ENCODE data around the gene GIT1. TPM values are rescaled to one million over a fixed set of nuclear protein-coding genes. Genes with fewer than 3 reads are reported as not detected.

GIT1 gene
- total RNA-seq, result 10 to 100 TPM; 45.4 to 48.3 TPM
- 48.1 to 60.1 reads per million in 2 donors for total RNA-seq

GRCh38 chr17:29589524-29590410 lies at the start of gene GIT1:
TSS of gene GIT1 (minus strand) at chr17:29589648. CDS start at chr17:29589378, 270 bp downstream.
- peak within 1 kb of the TSS; percentile 83 for H3K27ac Mint-ChIP-seq

GRCh38 chr17:29633886-29634285 lies 44.4 kb upstream of the GIT1 start:
- H3K36me3 Mint-ChIP-seq (ENCODE audit: low read depth), result peaks cover 7% of the 10 kb centered on the region
- ATAC-seq, result no peak

More at GRCh38 chr17:29589524-29590410, at the start of gene GIT1:
- peak within 1 kb of the TSS; percentile 93 for H3K4me3 Mint-ChIP-seq
- no peaks in the 10 kb centered on the region for H3K27me3 Mint-ChIP-seq
- no peaks in the 10 kb centered on the region for H3K9me3 ChIP-seq (ENCODE audit: control insufficient read depth, low read length, poor library complexity, severe bottlenecking)
- H3K36me3 Mint-ChIP-seq (ENCODE audit: low read depth), result no peaks in the 10 kb centered on the region
- peak; percentile 87 for ATAC-seq
- peaks cover 52% of the 10 kb centered on the region for H3K4me1 Mint-ChIP-seq
- peak; percentile 81 to 90 (median 83) for DNase-seq

GRCh38 chr17:29630630-29631193 lies 41.3 kb upstream of the GIT1 start:
- Mint-ChIP-seq H3K4me3 (no peak overlapping the region), H3K4me1 (peaks cover 22% of the 10 kb centered on the region), H3K27ac (peak overlapping the region; percentile 68), H3K36me3 (ENCODE audit: low read depth) (peaks cover 7% of the 10 kb centered on the region), H3K27me3 (no peaks in the 10 kb centered on the region)
- no peak for DNase-seq
- ATAC-seq, result no peak
- no peaks in the 10 kb centered on the region for H3K9me3 ChIP-seq (ENCODE audit: control insufficient read depth, low read length, poor library complexity, severe bottlenecking)

More at GRCh38 chr17:29633886-29634285, 44.4 kb upstream of the GIT1 start:
- DNase-seq, result no peak
- no peaks in the 10 kb centered on the region for H3K9me3 ChIP-seq (ENCODE audit: control insufficient read depth, low read length, poor library complexity, severe bottlenecking)
- Mint-ChIP-seq H3K4me1 (peaks cover 7% of the 10 kb centered on the region), H3K27ac (peak overlapping the region; percentile 3), H3K27me3 (no peaks in the 10 kb centered on the region), H3K4me3 (no peak overlapping the region)

- no peaks in the 10 kb centered on the region for H3K27me3 Mint-ChIP-seq
- no peak overlapping the region for H3K4me3 Mint-ChIP-seq
- H3K36me3 Mint-ChIP-seq (ENCODE audit: low read depth), result peaks cover 7% of the 10 kb centered on the region
- H3K27ac Mint-ChIP-seq, result peak overlapping the region; percentile 68
- peaks cover 22% of the 10 kb centered on the region for H3K4me1 Mint-ChIP-seq
- DNase-seq (no peak), ATAC-seq (no peak)
- no peaks in the 10 kb centered on the region for H3K9me3 ChIP-seq (ENCODE audit: control insufficient read depth, low read length, poor library complexity, severe bottlenecking)
These were observed 40.4 kb upstream of the GIT1 start for GRCh38 chr17:29629839-29630238.

- no peaks in the 10 kb centered on the region for H3K9me3 ChIP-seq (ENCODE audit: control insufficient read depth, low read length, poor library complexity, severe bottlenecking)
- Mint-ChIP-seq H3K4me1 (peaks cover 29% of the 10 kb centered on the region), H3K27ac (peak overlapping the region; percentile 69), H3K4me3 (no peak overlapping the region), H3K36me3 (ENCODE audit: low read depth) (peaks cover 7% of the 10 kb centered on the region), H3K27me3 (no peaks in the 10 kb centered on the region)
- ATAC-seq (no peak), DNase-seq (no peak)
These were observed 39.2 kb upstream of the GIT1 start for GRCh38 chr17:29628644-29629043.

GRCh38 chr17:29627951-29628350 lies 38.5 kb upstream of the GIT1 start:
- no peaks in the 10 kb centered on the region for H3K9me3 ChIP-seq (ENCODE audit: control insufficient read depth, low read length, poor library complexity, severe bottlenecking)
- Mint-ChIP-seq H3K4me1 (peaks cover 34% of the 10 kb centered on the region), H3K27ac (peak overlapping the region; percentile 60), H3K36me3 (ENCODE audit: low read depth) (peaks cover 7% of the 10 kb centered on the region), H3K4me3 (no peak overlapping the region), H3K27me3 (no peaks in the 10 kb centered on the region)
- DNase-seq (no peak), ATAC-seq (no peak)

- Mint-ChIP-seq H3K36me3 (ENCODE audit: low read depth) (no peaks in the 10 kb centered on the region), H3K4me1 (peaks cover 36% of the 10 kb centered on the region), H3K4me3 (no peak overlapping the region), H3K27ac (peak overlapping the region; percentile 83), H3K27me3 (no peaks in the 10 kb centered on the region)
- DNase-seq (no peak), ATAC-seq (no peak)
- no peaks in the 10 kb centered on the region for H3K9me3 ChIP-seq (ENCODE audit: control insufficient read depth, low read length, poor library complexity, severe bottlenecking)
These were observed 35.7 kb upstream of the GIT1 start for GRCh38 chr17:29625037-29625750.

GRCh38 chr17:29624586-29624985 lies 35.1 kb upstream of the GIT1 start:
- no peaks in the 10 kb centered on the region for H3K36me3 Mint-ChIP-seq (ENCODE audit: low read depth)
- H3K4me3 Mint-ChIP-seq, result no peak overlapping the region
- no peak overlapping the region for H3K27ac Mint-ChIP-seq
- H3K4me1 Mint-ChIP-seq, result peaks cover 36% of the 10 kb centered on the region
- no peak for ATAC-seq
- H3K27me3 Mint-ChIP-seq, result no peaks in the 10 kb centered on the region
- no peak for DNase-seq
- H3K9me3 ChIP-seq (ENCODE audit: control insufficient read depth, low read length, poor library complexity, severe bottlenecking), result no peaks in the 10 kb centered on the region

- no peaks in the 10 kb centered on the region for H3K9me3 ChIP-seq (ENCODE audit: control insufficient read depth, low read length, poor library complexity, severe bottlenecking)
- Mint-ChIP-seq H3K4me1 (peaks cover 30% of the 10 kb centered on the region), H3K27me3 (no peaks in the 10 kb centered on the region), H3K27ac (peak overlapping the region; percentile 62), H3K36me3 (ENCODE audit: low read depth) (no peaks in the 10 kb centered on the region), H3K4me3 (no peak overlapping the region)
- ATAC-seq (peak; percentile 6), DNase-seq (no peak)
These were observed 33.8 kb upstream of the GIT1 start for GRCh38 chr17:29623283-29623647.

GRCh38 chr17:29622337-29623282 lies 33.2 kb upstream of the GIT1 start, which contains the start of gene CORO6:
TSS of gene CORO6 (minus strand) at chr17:29622912. CDS start at chr17:29621421, 1,491 bp downstream.
- H3K4me3 Mint-ChIP-seq, result peak within 1 kb of the TSS; percentile 86
- H3K27me3 Mint-ChIP-seq, result no peaks in the 10 kb centered on the region
- ATAC-seq, result peak; percentile 66
- H3K9me3 ChIP-seq (ENCODE audit: control insufficient read depth, low read length, poor library complexity, severe bottlenecking), result no peaks in the 10 kb centered on the region
- DNase-seq, result peak; percentile 52 to 68 (median 66)
- H3K4me1 Mint-ChIP-seq, result peaks cover 29% of the 10 kb centered on the region
- no peaks in the 10 kb centered on the region for H3K36me3 Mint-ChIP-seq (ENCODE audit: low read depth)
- H3K27ac Mint-ChIP-seq, result peak within 1 kb of the TSS; percentile 62

- DNase-seq, result no peak
- no peak for ATAC-seq
- Mint-ChIP-seq H3K27me3 (no peaks in the 10 kb centered on the region), H3K27ac (no peak overlapping the region), H3K4me3 (peak overlapping the region; percentile 86), H3K36me3 (ENCODE audit: low read depth) (no peaks in the 10 kb centered on the region), H3K4me1 (peaks cover 36% of the 10 kb centered on the region)
- H3K9me3 ChIP-seq (ENCODE audit: control insufficient read depth, low read length, poor library complexity, severe bottlenecking), result no peaks in the 10 kb centered on the region
These were observed 32.3 kb upstream of the GIT1 start for GRCh38 chr17:29621751-29622194.

GRCh38 chr17:29620779-29621500 lies 31.5 kb upstream of the GIT1 start:
- Mint-ChIP-seq H3K4me1 (peaks cover 36% of the 10 kb centered on the region), H3K27me3 (no peaks in the 10 kb centered on the region)

More at GRCh38 chr17:29620779-29621500, 31.5 kb upstream of the GIT1 start:
- Mint-ChIP-seq H3K4me3 (no peak overlapping the region), H3K27ac (no peak overlapping the region), H3K36me3 (ENCODE audit: low read depth) (no peaks in the 10 kb centered on the region)
- DNase-seq (no peak), ATAC-seq (no peak)
- no peaks in the 10 kb centered on the region for H3K9me3 ChIP-seq (ENCODE audit: control insufficient read depth, low read length, poor library complexity, severe bottlenecking)
